WTC11 (cell line): ENCODE data around the gene GLUD1. TPM values are rescaled to one million over a fixed set of nuclear protein-coding genes. Genes with fewer than 3 reads are reported as not detected.
"Not testable (repeated sequence)": the region's sequence is repeated elsewhere in the genome, so short reads cannot be mapped to it uniquely, and the experiment has no call there.

ENCODE experiments used
- ATAC-seq: fragments of 200-7000 bp; cut with Tn5 transposase; 2 replicates; pipeline ENCODE4 v1.10.0; 2021; ENCODE audit warnings: mild to moderate bottlenecking, moderate library complexity
- CTCF ChIA-PET: fragments of 300-600 bp; sonication (Branson Sonifier 250); formaldehyde crosslinking; loops from one replicate; lab custom pipeline; 2021; ENCODE audit warnings: antibody characterized with exemption; lab: Charles Lee
- POLR2A ChIA-PET: fragments of 350-600 bp; sonication (Branson Sonifier 250); formaldehyde crosslinking; loops from one replicate; lab custom pipeline; 2021; ENCODE audit warnings: antibody characterized with exemption; lab: Charles Lee
- DNase-seq: peaks from one replicate; pipeline ENCODE4 v3.0.0; 2021; ENCODE audit warnings: low spot score
- H3K27ac Mint-ChIP-seq: 2 replicates; pipeline ENCODE4 v1.8.0; 2021; ENCODE audit warnings: mixed read lengths
- H3K27me3 Mint-ChIP-seq: 2 replicates; pipeline ENCODE4 v1.8.0; 2021; ENCODE audit warnings: low read depth, mild to moderate bottlenecking, moderate library complexity, mixed read lengths
- H3K36me3 Mint-ChIP-seq: 2 replicates; pipeline ENCODE4 v1.8.0; 2021; ENCODE audit warnings: mixed read lengths
- H3K4me1 Mint-ChIP-seq: 2 replicates; pipeline ENCODE4 v1.8.0; 2022; ENCODE audit warnings: mixed read lengths
- H3K4me3 Mint-ChIP-seq: 2 replicates; pipeline ENCODE4 v1.8.0; 2021; ENCODE audit warnings: mild to moderate bottlenecking, moderate library complexity, mixed read lengths
- H3K9me3 Mint-ChIP-seq: 2 replicates; pipeline ENCODE4 v1.8.0; 2021; ENCODE audit warnings: mixed read lengths
- ATF1 ChIP-seq: sonication (generic); formaldehyde crosslinking; IDR thresholded peaks from 2 replicates; pipeline ENCODE4 v1.8.1; 2023; ENCODE audit warnings: mild to moderate bottlenecking, moderate library complexity, missing genetic modification reagents
- GABPB1 ChIP-seq: sonication (generic); formaldehyde crosslinking; IDR thresholded peaks from 2 replicates; pipeline ENCODE4 v1.8.1; 2023; ENCODE audit warnings: mild to moderate bottlenecking, missing genetic modification reagents
- KAT7 ChIP-seq: sonication (generic); formaldehyde crosslinking; IDR thresholded peaks from 2 replicates; pipeline ENCODE4 v1.8.1; 2023; ENCODE audit warnings: missing genetic modification reagents, mild to moderate bottlenecking, borderline replicate concordance
- NR1H2 ChIP-seq: sonication (generic); formaldehyde crosslinking; IDR thresholded peaks from 2 replicates; pipeline ENCODE4 v1.9.0; 2021; ENCODE audit warnings: mild to moderate bottlenecking, moderate library complexity, missing genetic modification reagents
- TEAD4 ChIP-seq: sonication (generic); formaldehyde crosslinking; IDR thresholded peaks from 2 replicates; pipeline ENCODE4 v1.8.0; 2022; ENCODE audit warnings: mild to moderate bottlenecking, missing genetic modification reagents
- ZNF121 ChIP-seq: sonication (generic); formaldehyde crosslinking; IDR thresholded peaks from 2 replicates; pipeline ENCODE4 v1.8.0; 2023; ENCODE audit warnings: missing genetic modification reagents
- ZNF396 ChIP-seq: fragments of 250-450 bp; sonication (Bioruptor Pico); IDR thresholded peaks from 2 replicates; pipeline ENCODE4 v1.8.0; 2021; ENCODE audit warnings: mild to moderate bottlenecking, moderate library complexity, borderline replicate concordance
- ZNF416 ChIP-seq: fragments of 250-450 bp; sonication (Bioruptor Pico); IDR thresholded peaks from 2 replicates; pipeline ENCODE4 v1.9.0; 2021; ENCODE audit warnings: mild to moderate bottlenecking, inconsistent platforms
- total RNA-seq: library from RNA; stranded (reverse); gene quantifications from 3 replicates; pipeline ENCODE4 v1.2.3, GENCODE V29; 2021
- TF ChIP-seq, protein P1 (sequence below): sonication (generic); formaldehyde crosslinking; IDR thresholded peaks from 2 replicates; pipeline ENCODE4 v1.8.1; 2022; ENCODE audit warnings: missing genetic modification reagents, borderline replicate concordance
- TF ChIP-seq, protein P2 (sequence below): sonication (generic); formaldehyde crosslinking; IDR thresholded peaks from 2 replicates; pipeline ENCODE4 v1.8.0; 2022; ENCODE audit warnings: mild to moderate bottlenecking, missing genetic modification reagents
- TF ChIP-seq, protein P3 (sequence below): sonication (generic); formaldehyde crosslinking; conservative IDR thresholded peaks from 2 replicates; pipeline ENCODE4 v1.8.1; 2023; ENCODE audit warnings: mild to moderate bottlenecking, low read depth, missing genetic modification reagents, moderate library complexity

The GLUD1 gene
- total RNA-seq, 1 experiment from 2014 or later, result 98.2 TPM

DNA sequence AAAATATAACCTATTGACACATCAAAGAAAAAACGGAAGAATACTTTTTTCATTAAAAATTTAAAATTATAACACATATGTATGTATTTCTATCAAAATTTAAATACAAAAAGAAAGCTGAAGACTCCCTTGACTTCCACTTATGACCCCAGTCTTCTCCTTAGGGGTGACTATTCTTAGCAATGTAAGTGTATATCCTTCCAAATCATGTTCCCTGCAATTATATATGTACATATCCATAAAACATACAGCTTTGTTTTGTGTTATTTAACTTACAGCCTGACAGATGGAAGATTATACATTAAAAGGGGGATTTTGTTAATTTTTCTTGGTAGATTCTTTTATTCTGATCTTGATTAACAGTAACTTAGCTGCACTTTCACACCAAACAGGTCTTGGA, 9.1 kb downstream of the GLUD1 start (continued):
- TF ChIP-seq GABPB1 (CRISPR knock-in tag), result no peak
- TF ChIP-seq, protein P1, sequence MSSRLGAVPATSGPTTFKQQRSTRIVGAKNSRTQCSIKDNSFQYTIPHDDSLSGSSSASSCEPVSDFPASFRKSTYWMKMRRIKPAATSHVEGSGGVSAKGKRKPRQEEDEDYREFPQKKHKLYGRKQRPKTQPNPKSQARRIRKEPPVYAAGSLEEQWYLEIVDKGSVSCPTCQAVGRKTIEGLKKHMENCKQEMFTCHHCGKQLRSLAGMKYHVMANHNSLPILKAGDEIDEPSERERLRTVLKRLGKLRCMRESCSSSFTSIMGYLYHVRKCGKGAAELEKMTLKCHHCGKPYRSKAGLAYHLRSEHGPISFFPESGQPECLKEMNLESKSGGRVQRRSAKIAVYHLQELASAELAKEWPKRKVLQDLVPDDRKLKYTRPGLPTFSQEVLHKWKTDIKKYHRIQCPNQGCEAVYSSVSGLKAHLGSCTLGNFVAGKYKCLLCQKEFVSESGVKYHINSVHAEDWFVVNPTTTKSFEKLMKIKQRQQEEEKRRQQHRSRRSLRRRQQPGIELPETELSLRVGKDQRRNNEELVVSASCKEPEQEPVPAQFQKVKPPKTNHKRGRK (CRISPR knock-in tag), result no peak
- no peak for TF ChIP-seq ZNF416 (CRISPR knock-in tag)
- TF ChIP-seq, protein P2, sequence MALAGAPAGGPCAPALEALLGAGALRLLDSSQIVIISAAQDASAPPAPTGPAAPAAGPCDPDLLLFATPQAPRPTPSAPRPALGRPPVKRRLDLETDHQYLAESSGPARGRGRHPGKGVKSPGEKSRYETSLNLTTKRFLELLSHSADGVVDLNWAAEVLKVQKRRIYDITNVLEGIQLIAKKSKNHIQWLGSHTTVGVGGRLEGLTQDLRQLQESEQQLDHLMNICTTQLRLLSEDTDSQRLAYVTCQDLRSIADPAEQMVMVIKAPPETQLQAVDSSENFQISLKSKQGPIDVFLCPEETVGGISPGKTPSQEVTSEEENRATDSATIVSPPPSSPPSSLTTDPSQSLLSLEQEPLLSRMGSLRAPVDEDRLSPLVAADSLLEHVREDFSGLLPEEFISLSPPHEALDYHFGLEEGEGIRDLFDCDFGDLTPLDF (CRISPR knock-in tag), result no peak
- no peak for TF ChIP-seq ZNF396 (CRISPR knock-in tag)
- no peak for TF ChIP-seq KAT7 (CRISPR knock-in tag)
- no peak for TF ChIP-seq TEAD4 (CRISPR knock-in tag)
- TF ChIP-seq NR1H2 (CRISPR knock-in tag), result no peak
- TF ChIP-seq, protein P3, sequence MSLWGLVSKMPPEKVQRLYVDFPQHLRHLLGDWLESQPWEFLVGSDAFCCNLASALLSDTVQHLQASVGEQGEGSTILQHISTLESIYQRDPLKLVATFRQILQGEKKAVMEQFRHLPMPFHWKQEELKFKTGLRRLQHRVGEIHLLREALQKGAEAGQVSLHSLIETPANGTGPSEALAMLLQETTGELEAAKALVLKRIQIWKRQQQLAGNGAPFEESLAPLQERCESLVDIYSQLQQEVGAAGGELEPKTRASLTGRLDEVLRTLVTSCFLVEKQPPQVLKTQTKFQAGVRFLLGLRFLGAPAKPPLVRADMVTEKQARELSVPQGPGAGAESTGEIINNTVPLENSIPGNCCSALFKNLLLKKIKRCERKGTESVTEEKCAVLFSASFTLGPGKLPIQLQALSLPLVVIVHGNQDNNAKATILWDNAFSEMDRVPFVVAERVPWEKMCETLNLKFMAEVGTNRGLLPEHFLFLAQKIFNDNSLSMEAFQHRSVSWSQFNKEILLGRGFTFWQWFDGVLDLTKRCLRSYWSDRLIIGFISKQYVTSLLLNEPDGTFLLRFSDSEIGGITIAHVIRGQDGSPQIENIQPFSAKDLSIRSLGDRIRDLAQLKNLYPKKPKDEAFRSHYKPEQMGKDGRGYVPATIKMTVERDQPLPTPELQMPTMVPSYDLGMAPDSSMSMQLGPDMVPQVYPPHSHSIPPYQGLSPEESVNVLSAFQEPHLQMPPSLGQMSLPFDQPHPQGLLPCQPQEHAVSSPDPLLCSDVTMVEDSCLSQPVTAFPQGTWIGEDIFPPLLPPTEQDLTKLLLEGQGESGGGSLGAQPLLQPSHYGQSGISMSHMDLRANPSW (CRISPR knock-in tag), result no peak
- no peak for TF ChIP-seq ATF1

DNA sequence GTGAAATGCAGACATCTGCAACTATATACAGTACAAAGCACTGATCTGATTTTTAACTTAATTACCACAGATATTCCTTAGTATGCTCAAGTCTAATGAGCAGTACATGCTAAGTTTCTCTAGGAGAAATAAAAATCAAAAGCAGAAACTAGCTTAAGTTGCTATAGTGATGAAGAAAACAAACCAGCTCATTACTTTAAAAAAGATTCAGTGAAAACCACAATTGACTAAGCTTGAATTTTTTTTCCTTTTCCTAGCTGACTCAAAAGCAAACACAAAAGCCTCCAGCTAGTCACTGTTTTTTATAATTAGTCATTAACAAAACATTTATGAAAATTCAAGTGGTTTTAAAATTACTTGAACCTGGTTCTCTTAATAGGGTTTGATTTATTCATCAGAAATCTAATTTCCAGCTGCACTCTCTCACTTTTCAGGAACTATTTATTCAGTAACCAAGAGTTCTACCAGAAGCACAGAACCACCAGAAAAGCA, 10.3 kb downstream of the GLUD1 start:
- H3K27ac Mint-ChIP-seq, CTCF ChIA-PET, DNase-seq, H3K9me3 Mint-ChIP-seq, H3K27me3 Mint-ChIP-seq, ATAC-seq, H3K4me3 Mint-ChIP-seq, H3K4me1 Mint-ChIP-seq, POLR2A ChIA-PET: not testable (repeated sequence)
- H3K36me3 Mint-ChIP-seq, result peaks cover 34% of the 10 kb centered on the region

DNA sequence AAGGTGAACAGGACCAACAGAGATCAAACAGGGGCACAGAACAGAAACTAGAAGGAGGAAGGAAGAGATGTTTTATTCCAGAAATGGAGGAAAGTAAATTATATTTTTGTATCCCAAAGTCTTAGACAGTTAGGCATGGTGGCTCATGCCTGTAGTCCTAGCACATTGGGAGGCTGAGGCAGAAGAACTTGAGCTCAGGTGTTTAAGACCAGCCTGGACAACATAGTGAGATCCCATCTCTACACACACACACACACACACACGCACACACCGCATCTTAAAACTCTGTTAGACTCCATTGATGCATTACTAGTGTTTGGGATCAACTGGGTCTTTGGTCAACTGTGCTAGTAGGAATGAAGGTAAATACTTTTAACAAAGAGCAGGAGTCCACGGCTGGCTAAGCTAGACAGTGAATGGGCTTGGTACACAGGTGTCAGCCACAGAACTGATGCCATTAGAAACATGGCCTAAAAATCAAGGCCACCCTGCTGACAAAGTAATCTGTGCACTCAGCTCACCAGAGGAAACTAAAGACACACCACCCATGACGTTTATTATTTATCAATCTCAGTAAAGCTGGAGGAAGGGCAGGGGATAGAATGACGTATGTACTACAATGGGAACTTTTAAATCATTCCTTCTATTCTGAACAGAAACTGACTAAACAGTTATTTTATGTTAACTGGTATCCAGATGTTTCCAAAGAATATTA, 10.9 kb downstream of the GLUD1 start:
- ATAC-seq, H3K9me3 Mint-ChIP-seq, H3K4me1 Mint-ChIP-seq, H3K27me3 Mint-ChIP-seq, H3K27ac Mint-ChIP-seq, DNase-seq, CTCF ChIA-PET, H3K4me3 Mint-ChIP-seq: not testable (repeated sequence)
- H3K36me3 Mint-ChIP-seq, result peaks cover 36% of the 10 kb centered on the region
- POLR2A ChIA-PET, result interaction anchor here (1.3 kb wide), 1 partner anchor 9 kb away, joined by 5 read pairs; no protein-coding TSS in a partner anchor
- peak; percentile 34; the same call in 1 of the 2 replicates for TF ChIP-seq ZNF121 (CRISPR knock-in tag)

- H3K36me3 Mint-ChIP-seq, result peaks cover 35% of the 10 kb centered on the region
- H3K27ac Mint-ChIP-seq, result peak overlapping the region; percentile 80
- DNase-seq, result not testable (repeated sequence)
Observed at GRCh38 chr10:87082219-87082618, 12.4 kb downstream of the GLUD1 start.

DNA sequence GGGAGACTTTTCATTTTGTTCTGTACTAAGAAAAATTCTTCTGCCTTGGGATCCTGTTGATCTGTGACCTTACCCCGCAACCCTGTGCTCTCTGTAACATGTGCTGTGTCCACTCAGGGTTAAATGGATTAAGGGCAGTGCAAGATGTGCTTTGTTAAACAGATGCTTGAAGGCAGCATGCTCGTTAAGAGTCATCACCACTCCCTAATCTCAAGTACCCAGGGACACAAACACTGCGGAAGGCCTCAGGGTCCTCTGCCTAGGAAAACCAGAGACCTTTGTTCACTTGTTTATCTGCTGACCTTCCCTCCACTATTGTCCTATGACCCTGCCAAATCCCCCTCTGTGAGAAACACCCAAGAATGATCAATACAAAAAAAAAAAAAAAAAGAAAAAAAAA, 13.1 kb downstream of the GLUD1 start:
- H3K27me3 Mint-ChIP-seq, CTCF ChIA-PET, H3K27ac Mint-ChIP-seq: not testable (repeated sequence)

More at GRCh38 chr10:87082219-87082618, 12.4 kb downstream of the GLUD1 start:
- H3K4me3 Mint-ChIP-seq, CTCF ChIA-PET, H3K4me1 Mint-ChIP-seq, H3K9me3 Mint-ChIP-seq, H3K27me3 Mint-ChIP-seq: not testable (repeated sequence)
- POLR2A ChIA-PET, result interaction anchor here (0.7 kb wide), 1 partner anchor 921 kb away, joined by 7 read pairs; no protein-coding TSS in a partner anchor
- ATAC-seq, result 0 out of 2 replicates have a peak, but pooled peaks have one; percentile 16

DNA sequence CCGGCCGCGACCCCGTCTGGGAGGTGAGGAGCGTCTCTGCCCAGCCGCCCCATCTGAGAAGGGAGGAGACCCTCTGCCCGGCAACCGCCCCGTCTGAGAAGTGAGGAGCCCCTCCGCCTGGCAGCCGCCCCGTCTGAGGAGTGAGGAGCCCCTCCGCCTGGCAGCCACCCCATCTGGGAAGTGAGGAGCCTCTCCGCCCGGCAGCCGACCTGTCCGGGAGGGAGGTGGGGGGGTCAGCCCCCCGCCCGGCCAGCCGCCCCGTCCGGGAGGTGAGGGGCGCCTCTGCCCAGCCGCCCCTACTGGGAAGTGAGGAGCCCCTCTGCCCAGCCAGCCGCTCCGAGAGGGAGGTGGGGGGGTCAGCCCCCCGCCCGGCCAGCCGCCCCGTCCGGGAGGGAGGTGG, 14.0 kb downstream of the GLUD1 start:
- DNase-seq, H3K9me3 Mint-ChIP-seq, CTCF ChIA-PET, POLR2A ChIA-PET, H3K4me1 Mint-ChIP-seq, H3K27me3 Mint-ChIP-seq, H3K27ac Mint-ChIP-seq, ATAC-seq, H3K4me3 Mint-ChIP-seq: not testable (repeated sequence)
- peaks cover 25% of the 10 kb centered on the region for H3K36me3 Mint-ChIP-seq

More for the DNA sequence above, 13.1 kb downstream of the GLUD1 start:
- H3K4me3 Mint-ChIP-seq, H3K4me1 Mint-ChIP-seq, ATAC-seq, DNase-seq, H3K9me3 Mint-ChIP-seq: not testable (repeated sequence)
- peaks cover 30% of the 10 kb centered on the region for H3K36me3 Mint-ChIP-seq
- POLR2A ChIA-PET, result interaction anchor here (0.7 kb wide), 1 partner anchor 920 kb away, joined by 7 read pairs; no protein-coding TSS in a partner anchor
